Esophagus muscularis mucosa (tissue), 4 donors: ENCODE results near the gene SOX15.

Experiments used
- CTCF ChIP-seq, 3 experiments: fragments of 200-600 bp in 2 of 3; fragments of 450-650 bp in 1 of 3; sonication (generic) in 2 of 3; IDR thresholded peaks; one replicate each; pipeline ENCODE4 v1.5.1; 2017 to 2019; ENCODE audit warnings: antibody characterized with exemption in 3 of 3, mild to moderate bottlenecking in 2 of 3, moderate library complexity in 1 of 3
- EP300 ChIP-seq: sonication (generic); formaldehyde crosslinking; IDR thresholded peaks from one replicate; pipeline ENCODE4 v1.6.1; 2017; ENCODE audit warnings: antibody characterized with exemption
- POLR2A ChIP-seq: fragments of 450-650 bp; IDR thresholded peaks from one replicate; pipeline ENCODE4 v1.6.1; 2017; ENCODE audit warnings: antibody characterized with exemption, moderate library complexity, mild to moderate bottlenecking, low read depth
- POLR2AphosphoS5 ChIP-seq, 2 donors: sonication (generic); formaldehyde crosslinking; IDR thresholded peaks; one replicate each; pipeline ENCODE4 v1.6.1; 2017; ENCODE audit warnings: antibody characterized with exemption in 2 of 2

- TF ChIP-seq CTCF (IDR thresholded peaks at IDR 0.05) (no peak), POLR2AphosphoS5 (IDR thresholded peaks at IDR 0.05) (no peak), POLR2A (no peak), EP300 (no peak)
Observed at GRCh38 chr17:7549401-7550055, 40.4 kb downstream of the SOX15 start.
